HL-60 (cell line): ENCODE measurements around the gene INPP4B.

Source experiments
- DNase-seq, 2 experiments: peaks; one replicate each; pipeline ENCODE4 v3.0.0-alpha.2; 2010 to 2020; ENCODE audit warnings: low read depth in 1 of 2, low spot score in 1 of 2
- H3K27ac ChIP-seq: fragments of 250-450 bp; sonication (Bioruptor Pico); replicated peaks from 2 replicates; pipeline ENCODE4 v1.5.1; 2020; ENCODE audit warnings: mild to moderate bottlenecking, moderate library complexity
- H3K27me3 ChIP-seq: fragments of 250-450 bp; sonication (Bioruptor Pico); 2 replicates; pipeline ENCODE4 v1.5.1; 2021; ENCODE audit warnings: mild to moderate bottlenecking, moderate library complexity; ENCODE audit not compliant: insufficient read depth, poor library complexity, severe bottlenecking
- H3K4me3 ChIP-seq: replicated peaks from 2 replicates; pipeline ENCODE4 v1.5.1; 2011; ENCODE audit warnings: mild to moderate bottlenecking, control low read depth, low read length; ENCODE audit not compliant: insufficient read depth
- GABPA ChIP-seq: IDR thresholded peaks from 2 replicates; pipeline ENCODE4 v1.6.1; 2012; ENCODE audit warnings: low read depth
- POLR2AphosphoS5 ChIP-seq: IDR thresholded peaks from 2 replicates; pipeline ENCODE4 v1.6.1; 2012; ENCODE audit warnings: low read depth
- REST ChIP-seq: IDR thresholded peaks from 2 replicates; pipeline ENCODE4 v1.6.1; 2012; ENCODE audit warnings: low read depth; ENCODE audit not compliant: insufficient replicate concordance
- SPI1 ChIP-seq: IDR thresholded peaks from 2 replicates; pipeline ENCODE4 v1.6.1; 2012; ENCODE audit warnings: low read depth, mild to moderate bottlenecking, borderline replicate concordance
- TF ChIP-seq, protein P1 (sequence below): IDR thresholded peaks from one replicate; pipeline ENCODE4 v1.5.1; 2011; ENCODE audit warnings: low read length, control low read depth, inconsistent platforms; ENCODE audit not compliant: insufficient read depth

INPP4B gene

DNA sequence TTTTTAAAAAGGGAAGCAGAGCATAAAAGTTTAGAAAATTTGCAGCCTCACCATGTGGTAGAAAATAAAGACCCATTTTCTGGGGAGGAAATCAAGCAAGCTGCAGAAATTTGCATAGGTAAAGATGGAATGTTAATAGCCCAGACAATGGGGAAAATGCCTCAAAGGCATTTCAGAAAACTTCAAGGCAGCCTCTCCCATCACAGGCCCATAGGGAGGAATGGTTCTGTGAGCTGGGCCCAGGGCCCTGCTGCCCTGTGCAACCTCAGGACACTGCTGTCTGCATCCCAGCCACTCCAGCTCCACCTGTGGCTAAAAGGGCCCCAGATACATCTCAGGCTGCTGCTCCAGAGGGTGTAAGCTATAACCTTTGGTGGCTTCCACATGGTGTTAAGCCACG lies 137.9 kb downstream of the INPP4B start:
- no peak for DNase-seq
- no peak overlapping the region for H3K4me3 ChIP-seq
- TF ChIP-seq REST: no peak
- TF ChIP-seq, protein P1, sequence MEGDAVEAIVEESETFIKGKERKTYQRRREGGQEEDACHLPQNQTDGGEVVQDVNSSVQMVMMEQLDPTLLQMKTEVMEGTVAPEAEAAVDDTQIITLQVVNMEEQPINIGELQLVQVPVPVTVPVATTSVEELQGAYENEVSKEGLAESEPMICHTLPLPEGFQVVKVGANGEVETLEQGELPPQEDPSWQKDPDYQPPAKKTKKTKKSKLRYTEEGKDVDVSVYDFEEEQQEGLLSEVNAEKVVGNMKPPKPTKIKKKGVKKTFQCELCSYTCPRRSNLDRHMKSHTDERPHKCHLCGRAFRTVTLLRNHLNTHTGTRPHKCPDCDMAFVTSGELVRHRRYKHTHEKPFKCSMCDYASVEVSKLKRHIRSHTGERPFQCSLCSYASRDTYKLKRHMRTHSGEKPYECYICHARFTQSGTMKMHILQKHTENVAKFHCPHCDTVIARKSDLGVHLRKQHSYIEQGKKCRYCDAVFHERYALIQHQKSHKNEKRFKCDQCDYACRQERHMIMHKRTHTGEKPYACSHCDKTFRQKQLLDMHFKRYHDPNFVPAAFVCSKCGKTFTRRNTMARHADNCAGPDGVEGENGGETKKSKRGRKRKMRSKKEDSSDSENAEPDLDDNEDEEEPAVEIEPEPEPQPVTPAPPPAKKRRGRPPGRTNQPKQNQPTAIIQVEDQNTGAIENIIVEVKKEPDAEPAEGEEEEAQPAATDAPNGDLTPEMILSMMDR: no peak
- H3K27me3 ChIP-seq: no peaks in the 10 kb centered on the region
- H3K27ac ChIP-seq: no peak overlapping the region

- H3K27me3 ChIP-seq: no peaks in the 10 kb centered on the region
- TF ChIP-seq POLR2AphosphoS5 (no peak), GABPA (no peak), REST (no peak), SPI1 (no peak)
- TF ChIP-seq, protein P1: no peak
- DNase-seq: peak; percentile 12 to 45
- no peak overlapping the region for H3K4me3 ChIP-seq
- no peak overlapping the region for H3K27ac ChIP-seq
These were observed 138.7 kb downstream of the INPP4B start for GRCh38 chr4:142707401-142707800.

DNA sequence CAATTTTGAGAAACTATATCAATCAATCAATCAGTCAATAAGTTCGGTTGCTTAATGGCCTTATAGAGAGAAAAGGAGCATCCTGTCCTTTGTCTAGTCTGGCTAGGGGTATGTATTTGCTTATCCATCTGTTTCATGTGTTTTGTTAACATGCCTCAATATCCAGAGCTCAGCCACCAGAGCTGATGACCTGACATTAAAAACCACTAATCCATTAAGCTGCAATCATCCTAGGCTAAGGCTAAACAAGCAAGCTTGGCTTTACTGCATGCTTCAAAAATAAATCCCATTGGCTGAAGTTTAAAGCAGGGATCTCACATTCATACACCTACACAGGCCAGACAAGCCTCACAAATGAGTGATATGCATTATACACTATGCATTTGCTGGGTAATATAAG lies 139.7 kb downstream of the INPP4B start:
- Histone ChIP-seq H3K27ac (no peak overlapping the region), H3K27me3 (no peaks in the 10 kb centered on the region), H3K4me3 (no peak overlapping the region)
- TF ChIP-seq, protein P1: no peak
- TF ChIP-seq REST: no peak
- no peak for TF ChIP-seq GABPA
- no peak for TF ChIP-seq POLR2AphosphoS5
- no peak for DNase-seq
